SJCRH30 (cell line): ENCODE measurements around the gene SPATA3. TPM values are rescaled to one million over a fixed set of nuclear protein-coding genes. Genes with fewer than 3 reads are reported as not detected.

Experiments
- DNase-seq, 2 experiments: peaks; one replicate each; pipeline ENCODE4 v3.0.0-alpha.2; 2015 to 2020
- H3K27ac ChIP-seq: fragments of 250-450 bp; sonication (Bioruptor Pico); 2 replicates; pipeline ENCODE4 v1.5.1; 2020; ENCODE audit warnings: mild to moderate bottlenecking, moderate library complexity
- H3K27me3 ChIP-seq: fragments of 250-450 bp; sonication (Bioruptor Pico); 2 replicates; pipeline ENCODE4 v1.5.1; 2020; ENCODE audit warnings: mild to moderate bottlenecking, moderate library complexity
- H3K36me3 ChIP-seq: fragments of 250-450 bp; sonication (Bioruptor Pico); 2 replicates; pipeline ENCODE4 v1.5.1; 2020; ENCODE audit warnings: mild to moderate bottlenecking, moderate library complexity
- H3K4me1 ChIP-seq: fragments of 250-450 bp; sonication (Bioruptor Pico); 2 replicates; pipeline ENCODE4 v1.5.1; 2020; ENCODE audit warnings: mild to moderate bottlenecking, moderate library complexity
- H3K4me3 ChIP-seq: fragments of 250-450 bp; sonication (Bioruptor Pico); 2 replicates; pipeline ENCODE4 v1.5.1; 2020; ENCODE audit warnings: mild to moderate bottlenecking, moderate library complexity
- H3K9me3 ChIP-seq: fragments of 250-450 bp; sonication (Bioruptor Pico); replicated peaks from 2 replicates; pipeline ENCODE4 v1.5.1; 2020; ENCODE audit warnings: mild to moderate bottlenecking, moderate library complexity
- total RNA-seq: library from RNA; depleted of rRNA; stranded (reverse); fragments of >200 nt; shearing (Covaris generic); gene quantifications from 2 replicates; pipeline ENCODE4 v1.2.3, GENCODE V29; 2014; rRNA removed

The SPATA3 gene
- total RNA-seq = not detected in 2 replicates

- no peak for DNase-seq
- H3K4me1 ChIP-seq = peaks cover 13% of the 10 kb centered on the region; the same call in 1 of the 2 replicates
- no peak within 1 kb of the TSS for H3K4me3 ChIP-seq
- no peak within 1 kb of the TSS for H3K27ac ChIP-seq
- 0 out of 2 replicates have a peak, but pooled peaks cover 4% of the 10 kb centered on the region for H3K9me3 ChIP-seq
- no peaks in the 10 kb centered on the region for H3K36me3 ChIP-seq
- no peaks in the 10 kb centered on the region for H3K27me3 ChIP-seq
Observed at GRCh38 chr2:230995821-230996220, at the start of gene SPATA3. Gene SPATA3, plus strand, starts transcription at chr2:230996121. Its CDS starts 113 bp downstream, at chr2:230996234.

GRCh38 chr2:230946429-230947234 lies 49.3 kb upstream of the SPATA3 start:
- Histone ChIP-seq H3K36me3 (no peaks in the 10 kb centered on the region), H3K4me1 (no peaks in the 10 kb centered on the region), H3K27ac (no peak overlapping the region), H3K9me3 (no peaks in the 10 kb centered on the region), H3K4me3 (no peak overlapping the region), H3K27me3 (peaks cover 4% of the 10 kb centered on the region; the same call in 1 of the 2 replicates)
- no peak for DNase-seq

- Histone ChIP-seq H3K9me3 (no peaks in the 10 kb centered on the region), H3K4me1 (no peaks in the 10 kb centered on the region), H3K36me3 (no peaks in the 10 kb centered on the region), H3K27ac (no peak overlapping the region), H3K27me3 (peaks cover 4% of the 10 kb centered on the region; the same call in 1 of the 2 replicates), H3K4me3 (no peak overlapping the region)
- DNase-seq = no peak
Observed at GRCh38 chr2:230947235-230947576, 48.7 kb upstream of the SPATA3 start.

GRCh38 chr2:230947908-230948365 lies 48.0 kb upstream of the SPATA3 start:
- DNase-seq = no peak
- Histone ChIP-seq H3K9me3 (no peaks in the 10 kb centered on the region), H3K4me3 (no peak overlapping the region), H3K4me1 (no peaks in the 10 kb centered on the region), H3K27me3 (peaks cover 4% of the 10 kb centered on the region; the same call in 1 of the 2 replicates), H3K36me3 (no peaks in the 10 kb centered on the region), H3K27ac (no peak overlapping the region)

- no peaks in the 10 kb centered on the region for H3K4me1 ChIP-seq
- peaks cover 3% of the 10 kb centered on the region; the same call in 1 of the 2 replicates for H3K9me3 ChIP-seq
- H3K4me3 ChIP-seq = no peak overlapping the region
- no peaks in the 10 kb centered on the region for H3K36me3 ChIP-seq
- H3K27ac ChIP-seq = no peak overlapping the region
- no peak for DNase-seq
- peaks cover 10% of the 10 kb centered on the region for H3K27me3 ChIP-seq
Observed at GRCh38 chr2:230949966-230950873, 45.7 kb upstream of the SPATA3 start.

GRCh38 chr2:230950874-230951339 lies 45.0 kb upstream of the SPATA3 start:
- Histone ChIP-seq H3K27me3 (peaks cover 14% of the 10 kb centered on the region), H3K4me1 (no peaks in the 10 kb centered on the region), H3K4me3 (no peak overlapping the region), H3K27ac (no peak overlapping the region), H3K9me3 (peaks cover 6% of the 10 kb centered on the region; the same call in 1 of the 2 replicates), H3K36me3 (no peaks in the 10 kb centered on the region)
- no peak for DNase-seq

- H3K36me3 ChIP-seq = no peaks in the 10 kb centered on the region
- H3K4me3 ChIP-seq = no peak overlapping the region
- no peak for DNase-seq
- H3K4me1 ChIP-seq = no peaks in the 10 kb centered on the region
- H3K27me3 ChIP-seq = peaks cover 15% of the 10 kb centered on the region
- no peak overlapping the region for H3K27ac ChIP-seq
- peaks cover 6% of the 10 kb centered on the region; the same call in 1 of the 2 replicates for H3K9me3 ChIP-seq
Observed at GRCh38 chr2:230951396-230951795, 44.5 kb upstream of the SPATA3 start.

DNA sequence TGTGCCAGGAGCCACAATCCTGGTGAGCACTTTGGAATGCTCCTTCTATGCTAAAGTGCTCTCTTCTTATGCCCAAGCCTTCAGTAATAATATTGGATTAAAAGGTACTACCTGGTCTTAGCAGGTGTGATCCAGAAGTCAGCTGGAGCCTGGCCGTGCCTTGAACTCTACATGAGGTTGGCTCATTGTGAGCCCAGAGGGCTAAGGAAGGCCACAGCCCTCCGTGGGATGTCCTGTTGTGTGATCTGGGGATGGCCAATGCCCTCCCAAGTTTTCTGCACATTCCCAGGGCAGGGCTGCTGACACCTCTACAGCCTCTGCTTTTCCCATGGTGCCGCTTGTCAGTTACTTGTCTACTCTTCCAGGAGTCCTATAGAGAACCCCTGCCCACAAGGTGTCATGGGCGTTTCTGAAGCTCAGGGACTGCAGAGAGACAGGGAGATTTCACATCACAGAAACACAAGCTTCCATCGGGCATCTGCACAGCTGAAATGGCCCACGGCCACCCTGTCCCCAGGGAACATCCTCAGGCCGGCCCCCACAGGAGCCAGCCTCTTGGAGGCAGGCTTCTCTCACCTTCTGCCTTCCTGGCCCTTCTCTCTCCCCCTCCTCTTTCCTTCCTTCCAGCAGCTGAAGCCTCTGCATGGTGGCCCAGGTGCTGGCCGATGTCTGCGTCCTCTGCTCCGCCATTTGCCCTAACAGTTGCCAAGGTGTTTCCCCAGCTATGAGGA lies 43.5 kb upstream of the SPATA3 start:
- no peak for DNase-seq
- H3K27ac ChIP-seq = no peak overlapping the region

DNA sequence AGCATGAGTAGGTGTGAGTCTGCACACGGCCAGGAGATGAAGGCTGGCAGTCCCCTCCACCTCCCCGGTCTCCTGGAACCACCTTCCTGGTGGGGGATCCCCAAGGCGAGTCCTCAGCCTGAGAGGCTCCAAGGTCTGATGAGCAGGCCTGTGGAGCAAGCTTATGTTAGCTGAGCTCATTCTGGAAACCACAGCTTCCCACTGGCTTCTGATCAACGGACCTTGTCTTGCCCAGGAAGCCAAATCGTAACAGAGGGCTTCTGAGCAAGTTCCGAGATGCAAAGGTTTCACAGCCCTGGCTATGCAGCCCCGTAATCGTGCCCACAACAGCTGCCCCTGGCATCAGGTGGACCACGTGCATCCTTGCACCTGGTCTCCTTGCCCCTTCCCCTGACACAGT lies 42.1 kb upstream of the SPATA3 start:
- peaks cover 6% of the 10 kb centered on the region; the same call in 1 of the 2 replicates for H3K9me3 ChIP-seq
- no peak overlapping the region for H3K4me3 ChIP-seq
- no peak for DNase-seq
- H3K36me3 ChIP-seq = no peaks in the 10 kb centered on the region
- no peak overlapping the region for H3K27ac ChIP-seq
- H3K27me3 ChIP-seq = peaks cover 29% of the 10 kb centered on the region
- H3K4me1 ChIP-seq = no peaks in the 10 kb centered on the region

More for the DNA sequence above, 43.5 kb upstream of the SPATA3 start:
- Histone ChIP-seq H3K4me1 (no peaks in the 10 kb centered on the region), H3K27me3 (peaks cover 23% of the 10 kb centered on the region), H3K36me3 (no peaks in the 10 kb centered on the region), H3K9me3 (peaks cover 6% of the 10 kb centered on the region; the same call in 1 of the 2 replicates), H3K4me3 (no peak overlapping the region)

GRCh38 chr2:230954746-230955145 lies 41.2 kb upstream of the SPATA3 start:
- Histone ChIP-seq H3K4me3 (no peak overlapping the region), H3K27ac (no peak overlapping the region), H3K36me3 (no peaks in the 10 kb centered on the region), H3K27me3 (peaks cover 29% of the 10 kb centered on the region), H3K4me1 (no peaks in the 10 kb centered on the region), H3K9me3 (peaks cover 6% of the 10 kb centered on the region; the same call in 1 of the 2 replicates)
- no peak for DNase-seq

DNA sequence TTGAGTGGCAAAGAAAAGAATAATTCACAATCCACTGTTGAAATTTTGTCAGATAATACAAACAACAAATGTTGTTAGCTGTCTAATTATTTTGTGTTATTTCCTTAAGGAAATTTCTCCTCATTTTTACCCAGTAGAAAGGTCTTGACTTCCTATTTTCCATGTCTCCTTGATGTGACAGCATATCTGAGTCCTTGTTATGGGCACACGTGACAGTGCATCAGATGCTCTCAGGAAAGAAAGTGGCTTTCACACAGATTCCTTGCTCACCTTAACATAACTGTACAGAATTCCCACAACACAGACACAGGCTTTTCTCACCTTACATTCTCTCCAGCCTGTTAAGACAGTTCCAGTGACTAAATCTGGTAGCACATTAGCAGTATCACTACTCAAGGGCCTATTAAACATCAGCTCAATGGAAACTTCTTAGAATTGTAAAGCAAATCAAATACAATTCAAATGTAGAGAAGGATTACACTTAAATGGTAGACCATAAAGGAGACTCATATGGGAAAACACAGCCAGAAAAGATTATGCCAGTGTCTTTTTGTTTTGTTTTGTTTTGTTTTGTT lies 40.7 kb upstream of the SPATA3 start:
- H3K27ac ChIP-seq = no peak overlapping the region
- peaks cover 6% of the 10 kb centered on the region; the same call in 1 of the 2 replicates for H3K9me3 ChIP-seq
- no peaks in the 10 kb centered on the region for H3K4me1 ChIP-seq
- H3K4me3 ChIP-seq = no peak overlapping the region
- H3K27me3 ChIP-seq = peaks cover 29% of the 10 kb centered on the region
- no peak for DNase-seq
- no peaks in the 10 kb centered on the region for H3K36me3 ChIP-seq

DNA sequence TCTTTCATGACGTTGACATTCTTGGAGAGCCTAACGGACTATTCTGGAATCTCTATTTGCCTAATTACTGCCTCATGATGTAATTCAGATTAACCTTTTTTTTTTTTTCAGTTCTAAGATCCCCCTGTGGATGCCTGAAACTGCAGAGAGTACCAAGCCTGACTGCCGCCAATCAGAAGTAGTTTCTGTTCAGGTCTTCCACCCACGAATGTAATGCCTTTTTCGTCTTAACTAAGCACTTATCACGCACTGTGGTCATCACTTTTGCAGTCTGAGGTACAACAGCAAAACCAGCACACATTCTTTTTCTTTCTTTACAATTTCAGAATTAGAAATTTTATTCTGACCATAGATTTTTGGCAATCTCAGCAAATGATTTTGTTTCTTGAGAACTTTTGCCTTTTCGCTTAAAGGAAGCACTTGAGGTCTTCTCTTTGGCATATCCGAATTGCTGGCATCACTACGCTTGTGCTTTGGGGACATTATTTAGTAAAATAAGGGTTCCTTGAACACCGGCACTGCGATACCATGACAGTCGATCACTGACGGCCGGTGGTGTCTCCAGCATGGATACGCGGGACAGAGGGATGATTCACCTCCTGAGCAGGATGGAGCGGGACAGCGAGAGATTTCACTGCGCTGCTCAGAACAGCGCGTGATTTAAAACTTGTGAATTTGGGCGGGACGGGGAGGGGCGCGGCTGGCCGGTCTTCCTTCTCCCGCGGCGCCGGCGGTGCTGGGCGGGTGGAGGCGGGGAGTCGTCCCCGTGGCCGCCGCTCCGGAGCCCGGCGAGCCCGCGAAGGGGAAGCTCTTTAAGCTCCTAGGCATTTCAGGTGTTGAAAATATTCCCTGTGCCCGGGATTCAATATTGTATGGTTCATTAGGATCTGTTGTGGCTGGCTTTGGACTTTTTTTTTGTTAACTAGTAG lies 38.8 kb upstream of the SPATA3 start:
- no peaks in the 10 kb centered on the region for H3K4me1 ChIP-seq

More for the DNA sequence above, 38.8 kb upstream of the SPATA3 start:
- no peak overlapping the region for H3K27ac ChIP-seq
- H3K4me3 ChIP-seq = no peak overlapping the region
- H3K27me3 ChIP-seq = peaks cover 25% of the 10 kb centered on the region
- H3K9me3 ChIP-seq = peaks cover 6% of the 10 kb centered on the region; the same call in 1 of the 2 replicates
- no peaks in the 10 kb centered on the region for H3K36me3 ChIP-seq
- no peak for DNase-seq
